ENCODE data around the gene ATP6V0A4. TPM values are rescaled to one million over a fixed set of nuclear protein-coding genes. Genes with fewer than 3 reads are reported as not detected.

The ATP6V0A4 gene
- polyA plus RNA-seq, 1 of the 3 experiments (the other 2 are of a cell fraction) = not detected

DNA sequence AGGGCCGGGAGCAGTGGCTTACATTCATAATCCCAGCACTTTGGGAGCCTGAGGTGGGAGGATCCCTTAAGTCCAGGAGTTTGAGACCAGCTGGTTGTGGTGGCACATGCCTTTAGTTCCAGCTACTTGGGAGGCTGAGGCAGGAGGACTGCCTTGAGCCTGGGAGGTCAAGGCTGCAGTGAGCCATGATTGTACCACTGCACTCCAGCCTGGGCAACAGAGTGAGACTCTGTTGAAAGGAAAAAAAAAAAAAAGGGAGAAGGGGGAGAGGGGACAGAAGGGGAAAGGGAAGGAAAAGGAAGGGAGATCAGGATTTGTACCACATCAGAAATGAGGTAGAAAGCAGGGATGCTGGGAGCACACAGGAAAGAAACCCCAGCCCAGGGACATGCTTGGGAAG is 58.1 kb downstream of the ATP6V0A4 start:
- H3K9ac ChIP-seq = no peak overlapping the region
- H3K9me3 ChIP-seq = no peaks in the 10 kb centered on the region
- H3K4me3 ChIP-seq (ENCODE audit: low read depth in 2 of 2, low read length in 1 of 2) = no peak overlapping the region
- H3K79me2 ChIP-seq (ENCODE audit: insufficient read depth) = no peaks in the 10 kb centered on the region
- POLR2A ChIA-PET = no interaction called here
- H3K4me2 ChIP-seq = no peak overlapping the region
- no peaks in the 10 kb centered on the region for H3F3A ChIP-seq (replicated peaks; ENCODE audit: insufficient read depth)
- H3K27ac ChIP-seq (ENCODE audit: low read depth in 2 of 2, low read length in 1 of 2) = no peak overlapping the region
- DNase-seq = no peak
- CTCF ChIA-PET = interaction anchor here (1.1 to 4.1 kb wide), 10 partner anchors 10 to 837 kb away, joined by 3 to 47 read pairs (median 10); partner anchors contain the start of gene CREB3L2
- H3K36me3 ChIP-seq (replicated peaks in 1 of 2; ENCODE audit: control insufficient read depth in 1 of 2, insufficient read depth in 2 of 2, low read length in 1 of 2) = no peaks in the 10 kb centered on the region
- no peak for TF ChIP-seq ZBTB33 (IDR thresholded peaks at IDR 0.05; ENCODE audit: borderline replicate concordance, low read depth)
- TF ChIP-seq JUND (IDR thresholded peaks at IDR 0.05) = no peak
- TF ChIP-seq, protein P1, sequence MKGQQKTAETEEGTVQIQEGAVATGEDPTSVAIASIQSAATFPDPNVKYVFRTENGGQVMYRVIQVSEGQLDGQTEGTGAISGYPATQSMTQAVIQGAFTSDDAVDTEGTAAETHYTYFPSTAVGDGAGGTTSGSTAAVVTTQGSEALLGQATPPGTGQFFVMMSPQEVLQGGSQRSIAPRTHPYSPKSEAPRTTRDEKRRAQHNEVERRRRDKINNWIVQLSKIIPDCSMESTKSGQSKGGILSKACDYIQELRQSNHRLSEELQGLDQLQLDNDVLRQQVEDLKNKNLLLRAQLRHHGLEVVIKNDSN (IDR thresholded peaks at IDR 0.05; ENCODE audit: borderline replicate concordance, low read depth) = no peak
- TF ChIP-seq SIN3A (IDR thresholded peaks at IDR 0.05; ENCODE audit: borderline replicate concordance, low read depth, low read length) = no peak
- TF ChIP-seq TCF12 (IDR thresholded peaks at IDR 0.05) = no peak
- no peak for TF ChIP-seq SMC3 (IDR thresholded peaks at IDR 0.05; ENCODE audit: low read depth, low read length)
- TF ChIP-seq GABPA (IDR thresholded peaks at IDR 0.05; ENCODE audit: low read depth) = no peak
- TF ChIP-seq EP300 (IDR thresholded peaks at IDR 0.05; ENCODE audit: borderline replicate concordance in 1 of 2, low read depth in 1 of 2, low read length in 1 of 2) = no peak
- no peaks in the 10 kb centered on the region for H3K9me2 ChIP-seq
- no peaks in the 10 kb centered on the region for H4K20me1 ChIP-seq (ENCODE audit: insufficient read depth)
- no peaks in the 10 kb centered on the region for H3K27me3 ChIP-seq (ENCODE audit: insufficient read depth)
- WGBS (ENCODE audit: low lambda C conversion rate) = 43% methylated on average over 1 of the region's 1 CpG
- peaks cover 0 to 5% of the 10 kb centered on the region in 2 experiments; a peak in 2 of 4 replicates for H3K4me1 ChIP-seq (ENCODE audit: control insufficient read depth in 1 of 2, insufficient read depth in 2 of 2, low read depth in 1 of 2, low read length in 1 of 2)
- no peak overlapping the region for H2AFZ ChIP-seq (ENCODE audit: low read depth)

DNA sequence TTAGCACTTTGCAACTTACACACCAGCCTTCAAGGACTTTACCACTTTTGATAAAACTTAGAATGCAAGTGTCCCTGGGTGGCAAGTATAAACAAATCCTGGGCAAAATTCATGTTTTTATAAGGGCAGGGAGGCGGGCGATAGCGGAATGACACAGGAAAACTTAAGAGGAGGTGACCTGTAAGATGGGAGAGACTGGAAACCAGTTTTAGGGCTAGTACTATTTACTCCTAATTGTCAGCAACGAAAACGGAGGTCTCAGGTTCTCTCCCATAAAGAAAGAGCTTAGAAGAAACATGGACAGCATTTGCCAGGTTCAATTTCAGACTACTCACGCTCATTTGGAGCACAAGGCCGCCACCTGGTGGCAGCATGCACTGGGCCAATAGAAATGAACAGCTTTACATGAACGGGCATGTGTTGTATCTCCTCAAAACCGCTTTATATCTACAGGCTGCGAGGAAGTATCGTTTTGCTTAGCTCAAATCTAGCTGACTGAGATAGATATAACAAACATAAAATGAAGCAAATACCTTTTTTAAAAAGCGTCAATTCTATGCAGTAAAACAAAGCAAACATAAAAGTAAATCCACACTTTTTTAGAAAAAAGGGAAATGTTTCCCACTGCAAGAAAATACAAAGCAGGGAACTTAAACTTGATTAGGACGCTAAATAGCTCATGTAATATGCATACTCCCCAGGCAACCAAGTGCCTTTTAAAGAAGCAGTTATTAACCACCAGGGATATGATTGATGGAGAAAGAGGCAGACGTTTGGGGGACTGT is 59.3 kb downstream of the ATP6V0A4 start:
- no peak overlapping the region; a peak in 1 of 4 replicates for H3K27ac ChIP-seq (ENCODE audit: low read depth in 2 of 2, low read length in 1 of 2)
- ChIA-PET CTCF (interaction anchor here (0.5 to 4.1 kb wide), 122 partner anchors 9 to 1424 kb away, joined by 3 to 80 read pairs (median 4); partner anchors contain the start of genes CREB3L2, KIAA1549 and TRIM24), POLR2A (interaction anchor here (0.7 to 1.1 kb wide), 3 partner anchors 34 to 835 kb away, joined by 3 to 10 read pairs (median 3); no protein-coding TSS in a partner anchor)
- H3K79me2 ChIP-seq (ENCODE audit: insufficient read depth) = no peaks in the 10 kb centered on the region
- H4K20me1 ChIP-seq (ENCODE audit: insufficient read depth) = no peaks in the 10 kb centered on the region
- H3F3A ChIP-seq (replicated peaks; ENCODE audit: insufficient read depth) = no peaks in the 10 kb centered on the region
- no peak overlapping the region for H3K4me2 ChIP-seq
- H3K9ac ChIP-seq = no peak overlapping the region
- peaks cover 0 to 5% of the 10 kb centered on the region in 2 experiments; a peak in 2 of 4 replicates for H3K4me1 ChIP-seq (ENCODE audit: control insufficient read depth in 1 of 2, insufficient read depth in 2 of 2, low read depth in 1 of 2, low read length in 1 of 2)
- no peaks in the 10 kb centered on the region for H3K9me2 ChIP-seq
- WGBS (ENCODE audit: low lambda C conversion rate) = 28% methylated on average over 14 of the region's 14 CpGs
- no peak overlapping the region; the same call in 1 of the 2 replicates for H2AFZ ChIP-seq (ENCODE audit: low read depth)
- no peaks in the 10 kb centered on the region for H3K9me3 ChIP-seq
- no peak overlapping the region; a peak in 1 of 4 replicates for H3K4me3 ChIP-seq (ENCODE audit: low read depth in 2 of 2, low read length in 1 of 2)
- no peaks in the 10 kb centered on the region for H3K36me3 ChIP-seq (replicated peaks in 1 of 2; ENCODE audit: control insufficient read depth in 1 of 2, insufficient read depth in 2 of 2, low read length in 1 of 2)
- no peaks in the 10 kb centered on the region for H3K27me3 ChIP-seq (ENCODE audit: insufficient read depth)
- DNase-seq = peak; percentile 83
- TF ChIP-seq NRF1 (IDR thresholded peaks at IDR 0.05; ENCODE audit: low read depth, low read length) = no peak; the same call in 1 of the 2 replicates
- TF ChIP-seq MXI1 (IDR thresholded peaks at IDR 0.05; ENCODE audit: low read depth, low read length) = no peak
- no peak for TF ChIP-seq FOXJ3 (CRISPR knock-in tag; IDR thresholded peaks at IDR 0.05)
- TF ChIP-seq MEF2A (IDR thresholded peaks at IDR 0.05; ENCODE audit: borderline replicate concordance, low read depth) = no peak
- TF ChIP-seq, protein P2, sequence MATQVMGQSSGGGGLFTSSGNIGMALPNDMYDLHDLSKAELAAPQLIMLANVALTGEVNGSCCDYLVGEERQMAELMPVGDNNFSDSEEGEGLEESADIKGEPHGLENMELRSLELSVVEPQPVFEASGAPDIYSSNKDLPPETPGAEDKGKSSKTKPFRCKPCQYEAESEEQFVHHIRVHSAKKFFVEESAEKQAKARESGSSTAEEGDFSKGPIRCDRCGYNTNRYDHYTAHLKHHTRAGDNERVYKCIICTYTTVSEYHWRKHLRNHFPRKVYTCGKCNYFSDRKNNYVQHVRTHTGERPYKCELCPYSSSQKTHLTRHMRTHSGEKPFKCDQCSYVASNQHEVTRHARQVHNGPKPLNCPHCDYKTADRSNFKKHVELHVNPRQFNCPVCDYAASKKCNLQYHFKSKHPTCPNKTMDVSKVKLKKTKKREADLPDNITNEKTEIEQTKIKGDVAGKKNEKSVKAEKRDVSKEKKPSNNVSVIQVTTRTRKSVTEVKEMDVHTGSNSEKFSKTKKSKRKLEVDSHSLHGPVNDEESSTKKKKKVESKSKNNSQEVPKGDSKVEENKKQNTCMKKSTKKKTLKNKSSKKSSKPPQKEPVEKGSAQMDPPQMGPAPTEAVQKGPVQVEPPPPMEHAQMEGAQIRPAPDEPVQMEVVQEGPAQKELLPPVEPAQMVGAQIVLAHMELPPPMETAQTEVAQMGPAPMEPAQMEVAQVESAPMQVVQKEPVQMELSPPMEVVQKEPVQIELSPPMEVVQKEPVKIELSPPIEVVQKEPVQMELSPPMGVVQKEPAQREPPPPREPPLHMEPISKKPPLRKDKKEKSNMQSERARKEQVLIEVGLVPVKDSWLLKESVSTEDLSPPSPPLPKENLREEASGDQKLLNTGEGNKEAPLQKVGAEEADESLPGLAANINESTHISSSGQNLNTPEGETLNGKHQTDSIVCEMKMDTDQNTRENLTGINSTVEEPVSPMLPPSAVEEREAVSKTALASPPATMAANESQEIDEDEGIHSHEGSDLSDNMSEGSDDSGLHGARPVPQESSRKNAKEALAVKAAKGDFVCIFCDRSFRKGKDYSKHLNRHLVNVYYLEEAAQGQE (IDR thresholded peaks at IDR 0.05; ENCODE audit: low read depth, low read length) = no peak
- peak; percentile 98 for TF ChIP-seq SMC3 (IDR thresholded peaks at IDR 0.05; ENCODE audit: low read depth, low read length)
- peak; percentile 66 for TF ChIP-seq RCOR1 (IDR thresholded peaks at IDR 0.05; ENCODE audit: low read length)
- no peak for TF ChIP-seq ELF1 (IDR thresholded peaks at IDR 0.05)
- no peak for TF ChIP-seq RFX5 (IDR thresholded peaks at IDR 0.05; ENCODE audit: low read length)
- TF ChIP-seq CTCF (IDR thresholded peaks at IDR 0.05) = peak; percentile 99
- no peak for TF ChIP-seq JUND (IDR thresholded peaks at IDR 0.05)
